ENCODE results near the gene KCNQ1. TPM values are rescaled to one million over a fixed set of nuclear protein-coding genes. Genes with fewer than 3 reads are reported as not detected.

The KCNQ1 gene
- total RNA-seq, 1 experiment from 2014 or later: 10.7 TPM

DNA sequence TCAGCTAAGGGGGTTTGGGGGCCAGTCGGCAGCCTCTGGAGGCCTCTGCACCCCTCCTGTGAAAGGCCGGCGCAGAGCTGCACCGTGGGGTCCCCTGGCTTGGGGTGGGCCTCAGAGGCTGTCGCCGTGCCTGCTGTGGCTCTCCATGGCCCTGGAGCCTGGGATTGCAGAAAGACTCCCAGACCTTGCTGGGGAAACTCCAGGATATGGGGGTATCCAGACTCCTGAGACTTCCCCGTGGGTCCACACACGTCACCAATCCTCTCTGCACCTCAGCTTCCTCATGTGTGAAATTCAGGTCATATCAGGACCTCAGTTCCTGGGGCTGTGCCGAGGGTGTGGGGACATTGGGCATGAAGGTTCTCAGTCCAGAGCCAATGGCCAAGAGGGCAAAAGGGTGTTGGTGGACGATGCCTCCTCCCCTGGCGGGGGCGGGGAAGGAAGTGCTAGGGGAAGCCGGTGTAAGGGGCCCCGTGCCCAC, 97.1 kb downstream of the KCNQ1 start:
- ChIA-PET CTCF (interaction anchor here (1.1 kb wide), 1 partner anchor 9 kb away, joined by 4 read pairs; no protein-coding TSS in a partner anchor), RAD21 (ENCODE audit: low non-redundant PET in 1 of 2, low total read pairs in 2 of 2, uncharacterized antibody in 2 of 2, unreplicated experiment in 2 of 2) (no interaction called here), POLR2A (no interaction called here)
- no peak overlapping the region for H3K9ac ChIP-seq (ENCODE audit: low read length)
- TF ChIP-seq, protein P1, sequence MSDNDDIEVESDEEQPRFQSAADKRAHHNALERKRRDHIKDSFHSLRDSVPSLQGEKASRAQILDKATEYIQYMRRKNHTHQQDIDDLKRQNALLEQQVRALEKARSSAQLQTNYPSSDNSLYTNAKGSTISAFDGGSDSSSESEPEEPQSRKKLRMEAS (IDR thresholded peaks at IDR 0.05): no peak
- TF ChIP-seq, protein P2, sequence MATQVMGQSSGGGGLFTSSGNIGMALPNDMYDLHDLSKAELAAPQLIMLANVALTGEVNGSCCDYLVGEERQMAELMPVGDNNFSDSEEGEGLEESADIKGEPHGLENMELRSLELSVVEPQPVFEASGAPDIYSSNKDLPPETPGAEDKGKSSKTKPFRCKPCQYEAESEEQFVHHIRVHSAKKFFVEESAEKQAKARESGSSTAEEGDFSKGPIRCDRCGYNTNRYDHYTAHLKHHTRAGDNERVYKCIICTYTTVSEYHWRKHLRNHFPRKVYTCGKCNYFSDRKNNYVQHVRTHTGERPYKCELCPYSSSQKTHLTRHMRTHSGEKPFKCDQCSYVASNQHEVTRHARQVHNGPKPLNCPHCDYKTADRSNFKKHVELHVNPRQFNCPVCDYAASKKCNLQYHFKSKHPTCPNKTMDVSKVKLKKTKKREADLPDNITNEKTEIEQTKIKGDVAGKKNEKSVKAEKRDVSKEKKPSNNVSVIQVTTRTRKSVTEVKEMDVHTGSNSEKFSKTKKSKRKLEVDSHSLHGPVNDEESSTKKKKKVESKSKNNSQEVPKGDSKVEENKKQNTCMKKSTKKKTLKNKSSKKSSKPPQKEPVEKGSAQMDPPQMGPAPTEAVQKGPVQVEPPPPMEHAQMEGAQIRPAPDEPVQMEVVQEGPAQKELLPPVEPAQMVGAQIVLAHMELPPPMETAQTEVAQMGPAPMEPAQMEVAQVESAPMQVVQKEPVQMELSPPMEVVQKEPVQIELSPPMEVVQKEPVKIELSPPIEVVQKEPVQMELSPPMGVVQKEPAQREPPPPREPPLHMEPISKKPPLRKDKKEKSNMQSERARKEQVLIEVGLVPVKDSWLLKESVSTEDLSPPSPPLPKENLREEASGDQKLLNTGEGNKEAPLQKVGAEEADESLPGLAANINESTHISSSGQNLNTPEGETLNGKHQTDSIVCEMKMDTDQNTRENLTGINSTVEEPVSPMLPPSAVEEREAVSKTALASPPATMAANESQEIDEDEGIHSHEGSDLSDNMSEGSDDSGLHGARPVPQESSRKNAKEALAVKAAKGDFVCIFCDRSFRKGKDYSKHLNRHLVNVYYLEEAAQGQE (IDR thresholded peaks at IDR 0.05; ENCODE audit: low read depth): no peak
- no peak for TF ChIP-seq ZFX (IDR thresholded peaks at IDR 0.05)
- TF ChIP-seq POLR2A (IDR thresholded peaks at IDR 0.05; ENCODE audit: borderline replicate concordance, extremely low read depth, insufficient read depth, insufficient read length): no peak
- no peaks in the 10 kb centered on the region for H3K36me3 ChIP-seq (ENCODE audit: control insufficient read depth in 1 of 2, insufficient read depth in 2 of 2, low read length in 2 of 2)
- H4K20me1 ChIP-seq (ENCODE audit: insufficient read depth): no peaks in the 10 kb centered on the region
- intact Hi-C loops (cut with micrococcal nuclease): no loop called here
- H3K27me3 ChIP-seq (ENCODE audit: insufficient read depth, low read length): no peaks in the 10 kb centered on the region
- H2AFZ ChIP-seq (ENCODE audit: low read depth, low read length, poor library complexity, severe bottlenecking): no peak overlapping the region
- H3K79me2 ChIP-seq (ENCODE audit: insufficient read depth, low read length): no peaks in the 10 kb centered on the region
- H3K4me3 ChIP-seq (replicated peaks in 1 of 2; ENCODE audit: low read depth in 1 of 2, low read length in 2 of 2): no peak overlapping the region
- DNase-seq (ENCODE audit: low read depth, low spot score) (no peak), ATAC-seq (no peak)
- H3K4me2 ChIP-seq (ENCODE audit: low read length): no peak overlapping the region
- BruUV-seq (replicated peaks): no TSS peak
- H3K27ac ChIP-seq (ENCODE audit: low read depth, low read length): no peak overlapping the region
- H3K9me3 ChIP-seq (ENCODE audit: control insufficient read depth in 1 of 2, insufficient read depth in 1 of 2, low read depth in 1 of 2, low read length in 2 of 2): no peaks in the 10 kb centered on the region
- H3K4me1 ChIP-seq (ENCODE audit: control insufficient read depth in 1 of 2, insufficient read depth in 2 of 2, low read length in 2 of 2): no peaks in the 10 kb centered on the region
- no peaks in the 10 kb centered on the region for H3K9me2 ChIP-seq (ENCODE audit: insufficient read depth)

DNA sequence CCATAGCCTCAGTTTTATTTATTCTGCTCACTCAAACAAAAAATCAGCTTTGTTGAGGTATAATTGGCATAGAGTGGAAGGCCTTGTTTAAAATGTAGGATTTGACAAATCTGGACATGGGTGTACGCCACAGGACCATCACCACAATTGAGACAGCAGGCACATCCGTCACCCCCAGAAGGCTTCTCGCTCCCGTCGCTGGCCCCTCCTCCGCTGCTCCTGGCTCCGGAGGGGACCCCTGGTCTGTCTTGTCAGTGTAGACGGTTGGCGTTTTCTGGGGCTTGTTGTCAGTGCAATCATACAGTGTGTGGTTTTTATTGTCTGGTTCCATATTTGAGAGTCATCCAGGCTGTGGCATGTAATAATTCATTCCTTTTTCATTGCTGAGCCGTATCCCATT, 97.6 kb downstream of the KCNQ1 start:
- ChIA-PET POLR2A (no interaction called here), RAD21 (ENCODE audit: low non-redundant PET in 1 of 2, low total read pairs in 2 of 2, uncharacterized antibody in 2 of 2, unreplicated experiment in 2 of 2) (no interaction called here), CTCF (interaction anchor here (1.1 kb wide), 1 partner anchor 10 kb away, joined by 4 read pairs; no protein-coding TSS in a partner anchor)
- no peaks in the 10 kb centered on the region for H4K20me1 ChIP-seq (ENCODE audit: insufficient read depth)
- H3K27me3 ChIP-seq (ENCODE audit: insufficient read depth, low read length): no peaks in the 10 kb centered on the region
- intact Hi-C loops (cut with micrococcal nuclease): no loop called here
- no peaks in the 10 kb centered on the region for H3K4me1 ChIP-seq (ENCODE audit: control insufficient read depth in 1 of 2, insufficient read depth in 2 of 2, low read length in 2 of 2)
- BruUV-seq (replicated peaks): no TSS peak
- H2AFZ ChIP-seq (ENCODE audit: low read depth, low read length, poor library complexity, severe bottlenecking): no peak overlapping the region
- no peak overlapping the region for H3K4me3 ChIP-seq (replicated peaks in 1 of 2; ENCODE audit: low read depth in 1 of 2, low read length in 2 of 2)
- H3K4me2 ChIP-seq (ENCODE audit: low read length): no peak overlapping the region
- H3K9me2 ChIP-seq (ENCODE audit: insufficient read depth): no peaks in the 10 kb centered on the region
- H3K9me3 ChIP-seq (ENCODE audit: control insufficient read depth in 1 of 2, insufficient read depth in 1 of 2, low read depth in 1 of 2, low read length in 2 of 2): no peaks in the 10 kb centered on the region
- H3K79me2 ChIP-seq (ENCODE audit: insufficient read depth, low read length): no peaks in the 10 kb centered on the region
- no peak overlapping the region for H3K9ac ChIP-seq (ENCODE audit: low read length)
- H3K36me3 ChIP-seq (ENCODE audit: control insufficient read depth in 1 of 2, insufficient read depth in 2 of 2, low read length in 2 of 2): no peaks in the 10 kb centered on the region
- ATAC-seq: no peak
- DNase-seq (ENCODE audit: low read depth, low spot score): no peak
- no peak overlapping the region for H3K27ac ChIP-seq (ENCODE audit: low read depth, low read length)
- TF ChIP-seq ZNF274 (IDR thresholded peaks at IDR 0.05; ENCODE audit: low read depth, low read length): no peak
- no peak for TF ChIP-seq CBX3 (IDR thresholded peaks at IDR 0.05; ENCODE audit: low read depth)
- TF ChIP-seq YY1 (IDR thresholded peaks at IDR 0.05; ENCODE audit: extremely low read depth, insufficient replicate concordance, low read depth, low read length): no peak
- TF ChIP-seq SRF (IDR thresholded peaks at IDR 0.05; ENCODE audit: low read depth): no peak
- no peak for TF ChIP-seq POLR2AphosphoS5 (IDR thresholded peaks at IDR 0.05; ENCODE audit: low read depth, low read length)
- TF ChIP-seq RAD21 (IDR thresholded peaks at IDR 0.05; ENCODE audit: low read depth): no peak
- TF ChIP-seq, protein P3, sequence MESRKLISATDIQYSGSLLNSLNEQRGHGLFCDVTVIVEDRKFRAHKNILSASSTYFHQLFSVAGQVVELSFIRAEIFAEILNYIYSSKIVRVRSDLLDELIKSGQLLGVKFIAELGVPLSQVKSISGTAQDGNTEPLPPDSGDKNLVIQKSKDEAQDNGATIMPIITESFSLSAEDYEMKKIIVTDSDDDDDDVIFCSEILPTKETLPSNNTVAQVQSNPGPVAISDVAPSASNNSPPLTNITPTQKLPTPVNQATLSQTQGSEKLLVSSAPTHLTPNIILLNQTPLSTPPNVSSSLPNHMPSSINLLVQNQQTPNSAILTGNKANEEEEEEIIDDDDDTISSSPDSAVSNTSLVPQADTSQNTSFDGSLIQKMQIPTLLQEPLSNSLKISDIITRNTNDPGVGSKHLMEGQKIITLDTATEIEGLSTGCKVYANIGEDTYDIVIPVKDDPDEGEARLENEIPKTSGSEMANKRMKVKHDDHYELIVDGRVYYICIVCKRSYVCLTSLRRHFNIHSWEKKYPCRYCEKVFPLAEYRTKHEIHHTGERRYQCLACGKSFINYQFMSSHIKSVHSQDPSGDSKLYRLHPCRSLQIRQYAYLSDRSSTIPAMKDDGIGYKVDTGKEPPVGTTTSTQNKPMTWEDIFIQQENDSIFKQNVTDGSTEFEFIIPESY (IDR thresholded peaks at IDR 0.05; ENCODE audit: extremely low read depth, insufficient replicate concordance, low read length): no peak
- no peak for TF ChIP-seq EZH2 (IDR thresholded peaks at IDR 0.05)
- TF ChIP-seq SP1 (IDR thresholded peaks at IDR 0.05; ENCODE audit: low read depth): no peak
- no peak for TF ChIP-seq POLR2A (IDR thresholded peaks at IDR 0.05; ENCODE audit: borderline replicate concordance, extremely low read depth, insufficient read depth, insufficient read length)
- no peak for TF ChIP-seq CEBPB (IDR thresholded peaks at IDR 0.05; ENCODE audit: low read depth)
- TF ChIP-seq JUND (IDR thresholded peaks at IDR 0.05): no peak
- TF ChIP-seq, protein P1 (IDR thresholded peaks at IDR 0.05): no peak
- no peak for TF ChIP-seq EGR1 (IDR thresholded peaks at IDR 0.05; ENCODE audit: low read depth)
